ENCODE measurements around the gene VPS4A. TPM values are rescaled to one million over a fixed set of nuclear protein-coding genes. Genes with fewer than 3 reads are reported as not detected.

The VPS4A gene
- total RNA-seq, 3 donors from 2014 or later = 35.9 to 39.6 (median 36.3) TPM

DNA sequence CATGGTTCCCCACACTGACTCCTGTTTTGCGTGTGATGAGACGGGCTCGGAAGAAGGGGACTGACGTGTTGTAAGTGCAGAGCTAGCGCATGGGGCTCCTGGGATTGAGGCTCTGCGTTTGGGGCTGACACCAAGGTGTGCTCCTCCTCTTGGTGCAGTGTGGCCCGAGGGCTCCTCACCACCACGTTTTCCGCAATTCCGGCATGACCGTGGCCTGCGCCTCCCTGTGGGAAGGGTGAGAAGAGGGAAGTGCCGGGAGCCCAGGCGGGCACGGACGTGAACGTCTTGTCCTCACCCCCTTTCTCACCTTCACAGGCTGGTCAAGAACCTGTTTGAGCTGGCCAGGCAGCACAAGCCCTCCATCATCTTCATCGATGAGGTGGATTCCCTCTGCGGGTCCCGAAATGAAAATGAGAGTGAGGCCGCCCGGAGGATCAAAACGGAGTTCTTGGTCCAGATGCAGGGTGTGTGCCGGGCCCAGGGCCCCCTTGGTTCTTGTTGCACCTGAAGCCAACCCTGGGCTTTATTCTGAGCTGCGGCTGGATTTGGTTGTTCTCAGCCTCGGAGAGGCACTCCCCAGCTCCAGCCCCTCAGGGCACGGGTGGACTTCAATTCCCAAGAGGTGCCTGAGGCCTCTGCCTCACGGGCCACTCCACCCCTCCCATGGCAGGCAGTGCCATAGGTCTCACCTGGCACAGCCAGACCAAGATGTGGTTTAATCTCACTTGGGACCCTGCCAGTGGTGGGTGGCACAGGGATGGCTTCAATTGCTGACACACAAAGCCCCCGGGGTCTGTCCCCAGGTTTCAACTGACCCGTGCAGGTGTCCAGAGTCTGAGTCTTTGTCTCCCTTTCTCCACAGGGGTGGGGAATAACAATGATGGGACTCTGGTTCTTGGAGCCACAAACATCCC is 8.9 kb downstream of the VPS4A start:
- H3K9me3 ChIP-seq = no peaks in the 10 kb centered on the region
- no peak for ATAC-seq
- intact Hi-C loops (cut with DNase I, micrococcal nuclease) = no loop called here
- peaks cover 11% of the 10 kb centered on the region for H3K4me1 ChIP-seq (ENCODE audit: low read depth)
- no peak for DNase-seq
- peaks cover 23% of the 10 kb centered on the region for H3K36me3 ChIP-seq (ENCODE audit: low read depth)
- no peak for TF ChIP-seq CTCF (IDR thresholded peaks at IDR 0.05)
- H3K4me3 ChIP-seq = no peak overlapping the region

DNA sequence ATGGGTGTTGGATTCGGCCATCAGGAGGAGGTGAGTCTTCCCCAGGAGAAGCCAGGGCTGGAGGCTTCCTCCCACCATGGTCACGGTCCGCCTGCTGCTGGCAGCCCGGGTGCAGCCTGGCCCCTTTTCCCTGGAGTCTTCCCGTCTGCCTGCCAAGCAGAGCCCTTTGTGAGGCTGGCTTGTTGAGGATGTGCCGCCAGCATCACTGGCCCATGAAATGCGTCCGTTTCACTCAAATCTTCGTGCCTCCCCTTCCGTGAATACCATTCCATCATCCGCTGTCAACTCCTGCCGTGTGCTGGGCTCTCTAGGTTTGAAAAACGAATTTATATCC is 9.6 kb downstream of the VPS4A start:
- H3K4me1 ChIP-seq (ENCODE audit: low read depth) = peaks cover 11% of the 10 kb centered on the region
- no peak for TF ChIP-seq CTCF (IDR thresholded peaks at IDR 0.05)
- H3K36me3 ChIP-seq (ENCODE audit: low read depth) = peaks cover 23% of the 10 kb centered on the region
- H3K4me3 ChIP-seq = no peak overlapping the region
- no peaks in the 10 kb centered on the region for H3K9me3 ChIP-seq
- no peak for ATAC-seq
- intact Hi-C loops (cut with DNase I, micrococcal nuclease) = no loop called here
- DNase-seq = no peak

GRCh38 chr16:69321080-69321479 is 9.9 kb downstream of the VPS4A start:
- no peak for DNase-seq
- Histone ChIP-seq H3K4me1 (ENCODE audit: low read depth) (peaks cover 15% of the 10 kb centered on the region), H3K9me3 (no peaks in the 10 kb centered on the region), H3K36me3 (ENCODE audit: low read depth) (peaks cover 23% of the 10 kb centered on the region), H3K4me3 (no peak overlapping the region)
- ATAC-seq = no peak
- intact Hi-C loops (cut with DNase I, micrococcal nuclease) = no loop called here
- TF ChIP-seq CTCF (IDR thresholded peaks at IDR 0.05) = no peak

- ATAC-seq (no peak), DNase-seq (no peak)
- intact Hi-C loops (cut with DNase I, micrococcal nuclease) = no loop called here
- no peak for TF ChIP-seq CTCF (IDR thresholded peaks at IDR 0.05)
- Histone ChIP-seq H3K4me3 (no peak overlapping the region), H3K36me3 (ENCODE audit: low read depth) (peaks cover 20% of the 10 kb centered on the region), H3K9me3 (no peaks in the 10 kb centered on the region), H3K4me1 (ENCODE audit: low read depth) (peaks cover 23% of the 10 kb centered on the region)
These were observed 11.2 kb downstream of the VPS4A start for GRCh38 chr16:69322343-69322742.

DNA sequence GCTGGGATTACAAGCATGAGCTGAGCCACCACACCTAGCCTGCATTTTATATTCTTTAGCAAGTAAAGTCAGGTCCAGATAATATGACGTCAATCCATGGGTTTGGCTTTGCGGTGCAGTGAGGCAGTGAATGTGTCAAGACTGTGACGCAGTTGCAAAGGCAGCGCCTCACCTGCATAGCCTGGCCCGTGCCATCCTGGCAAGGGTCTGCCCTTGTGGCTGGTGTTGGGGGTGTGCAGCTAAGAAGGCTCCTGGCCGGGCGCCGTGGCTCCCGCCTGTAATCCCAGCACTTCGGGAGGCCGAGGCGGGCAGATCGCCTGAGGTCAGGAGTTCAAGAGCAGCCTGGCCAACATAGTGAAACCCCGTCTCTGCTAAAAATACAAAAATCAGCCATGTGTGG is 12.3 kb downstream of the VPS4A start:
- Histone ChIP-seq H3K36me3 (ENCODE audit: low read depth) (peaks cover 20% of the 10 kb centered on the region), H3K4me1 (ENCODE audit: low read depth) (peaks cover 33% of the 10 kb centered on the region), H3K9me3 (no peaks in the 10 kb centered on the region), H3K4me3 (no peak overlapping the region)
- no peak for ATAC-seq
- intact Hi-C loops (cut with DNase I, micrococcal nuclease) = no loop called here
- peak in 1 of 3 donors; percentile 50 for DNase-seq
- TF ChIP-seq CTCF (IDR thresholded peaks at IDR 0.05) = no peak

All from mucosa of descending colon (tissue), 3 donors.